NCI-H187 (cell line): ENCODE measurements around the gene GRAMD1A.
"Not testable (repeated sequence)": the region's sequence is repeated elsewhere in the genome, so short reads cannot be mapped to it uniquely, and the experiment has no call there.

Source experiments
- DNase-seq, 2 experiments: peaks; one replicate each; lab custom pipeline; 2025; lab: John Stamatoyannopoulos, UW

The GRAMD1A gene

DNA sequence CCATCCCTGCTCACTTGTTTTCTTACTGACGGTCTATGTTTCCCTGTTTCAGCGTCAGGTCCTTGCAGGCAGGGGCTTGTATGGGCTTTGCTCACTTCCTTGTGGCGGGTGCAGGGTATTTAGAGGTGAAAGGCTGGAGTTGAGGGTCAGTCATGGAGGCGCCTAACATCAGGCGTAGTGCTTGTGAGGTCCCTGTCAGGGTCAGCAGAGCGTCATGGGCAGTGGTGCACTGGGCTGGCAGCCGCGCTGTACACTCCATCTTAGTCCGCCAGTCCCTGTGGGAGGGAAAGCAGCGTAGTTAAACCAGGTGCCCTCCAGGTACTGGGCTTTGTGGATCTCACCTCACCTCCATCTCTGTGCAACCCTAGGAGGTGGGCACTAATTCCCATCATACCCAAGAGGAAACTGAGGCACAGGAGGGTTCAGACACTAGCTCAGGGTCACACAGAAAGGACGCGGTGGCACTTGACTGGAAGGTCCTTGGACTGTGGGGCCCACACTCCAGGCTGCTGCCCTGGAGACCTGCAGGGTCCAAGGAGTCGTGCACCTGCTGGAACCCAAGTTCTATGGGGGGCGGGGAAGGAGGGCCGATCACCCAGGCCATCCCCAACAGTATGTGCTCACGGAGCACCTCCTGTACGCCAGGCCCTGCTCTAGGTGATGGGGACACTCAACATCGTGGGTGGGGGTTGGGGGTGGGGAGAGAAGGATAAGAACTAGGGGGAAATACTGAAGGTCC, 4.6 kb downstream of the GRAMD1A start:
- no peak for DNase-seq

DNA sequence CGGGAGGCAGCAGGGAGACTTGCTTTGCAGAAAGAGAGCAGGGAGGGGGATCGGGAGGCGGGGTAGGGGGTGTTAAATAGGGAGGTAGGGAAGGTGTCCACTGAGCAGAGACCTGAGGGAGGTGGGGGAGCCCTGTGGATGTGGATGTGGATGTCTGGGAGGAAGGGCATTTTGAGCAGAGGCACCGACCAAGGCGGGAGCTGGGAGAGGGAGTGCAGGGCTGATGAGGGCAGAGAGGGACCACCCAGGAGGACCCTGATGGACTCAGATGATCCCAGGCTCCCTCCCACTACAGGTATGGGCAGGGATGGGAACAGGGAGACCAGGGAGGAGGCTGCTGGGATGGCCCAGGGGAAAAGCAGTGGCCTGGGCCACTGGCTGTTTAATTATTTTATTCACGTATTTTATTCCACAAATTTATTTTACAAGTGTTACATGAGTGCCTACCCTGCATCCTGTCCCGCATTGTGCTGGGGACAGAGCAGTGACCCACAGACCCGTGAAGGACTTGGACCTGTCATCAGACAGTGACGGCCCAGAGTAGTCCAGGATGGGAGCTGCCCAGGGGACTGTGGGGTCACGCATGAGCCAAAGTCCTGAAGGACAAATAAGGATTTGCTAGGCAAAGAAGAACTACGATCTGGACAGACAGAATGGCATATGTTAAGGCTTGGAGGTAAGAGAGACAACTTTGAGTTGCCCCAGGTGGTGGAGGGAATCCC, 5.3 kb downstream of the GRAMD1A start:
- DNase-seq, result no peak

DNA sequence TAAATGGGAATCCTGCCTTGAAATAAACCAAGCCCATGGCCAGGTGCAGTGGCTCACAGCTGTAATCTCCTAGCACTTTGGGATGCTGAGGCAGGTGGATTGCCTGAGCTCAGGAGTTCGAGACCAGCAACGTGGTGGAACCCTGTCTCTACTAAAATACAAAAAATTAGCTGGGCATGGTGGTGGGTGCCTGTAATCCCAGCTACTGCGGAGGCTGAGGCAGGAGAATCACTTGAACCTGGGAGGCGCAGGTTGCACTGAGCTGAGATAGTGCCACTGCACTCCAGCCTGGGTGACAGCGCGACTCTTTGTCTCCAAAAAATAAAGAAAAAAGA, 5.9 kb downstream of the GRAMD1A start:
- DNase-seq, result not testable (repeated sequence)

DNA sequence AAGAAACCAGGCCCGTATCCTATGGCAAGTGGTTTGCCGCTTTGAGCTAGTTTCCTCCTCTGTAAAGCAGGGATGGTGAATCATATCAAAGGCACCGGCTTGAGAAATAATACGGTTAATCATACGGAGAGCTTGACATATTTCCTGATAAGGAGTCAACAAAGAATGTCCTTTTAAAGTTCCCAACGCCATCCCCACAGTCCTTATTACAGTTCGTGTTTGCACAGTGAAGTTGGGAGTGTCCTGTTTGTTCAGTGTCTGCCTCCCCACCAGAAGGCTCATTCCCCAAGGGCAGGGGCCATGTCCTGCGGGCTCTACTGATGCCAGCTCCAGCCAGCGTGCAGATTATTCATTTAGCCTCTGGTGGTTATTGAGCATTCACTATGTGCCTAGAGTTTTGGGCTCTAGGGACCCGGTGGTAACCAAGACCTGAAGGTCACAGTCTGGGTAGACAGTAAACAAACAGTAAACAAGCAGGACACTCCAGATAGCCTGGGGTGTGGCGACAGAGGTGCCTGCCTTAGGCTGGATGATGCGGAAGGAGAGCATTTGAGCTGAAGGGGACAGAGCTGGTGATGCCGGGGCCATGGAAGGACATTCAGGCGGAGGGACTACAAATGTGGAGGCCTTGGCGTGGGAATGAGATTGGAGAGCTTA, 6.3 kb downstream of the GRAMD1A start:
- no peak for DNase-seq

DNA sequence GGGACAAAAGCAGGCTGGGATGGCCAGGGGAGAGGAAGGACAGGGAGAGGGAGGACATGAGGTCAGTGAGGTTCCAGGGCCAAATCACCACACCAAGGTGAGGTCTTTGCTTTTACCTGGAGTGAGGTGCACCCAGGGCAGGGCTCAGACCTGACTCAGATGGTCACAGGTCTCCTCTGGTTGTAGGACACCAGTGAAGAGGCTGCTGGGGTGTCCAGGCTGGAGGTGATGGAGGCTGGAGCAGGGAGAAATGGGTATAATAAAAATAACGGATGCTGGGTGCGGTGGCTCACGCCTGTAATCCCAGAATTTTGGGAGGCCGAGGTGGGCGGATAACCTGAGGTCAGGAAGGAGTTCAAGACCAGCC, 6.9 kb downstream of the GRAMD1A start:
- no peak for DNase-seq

DNA sequence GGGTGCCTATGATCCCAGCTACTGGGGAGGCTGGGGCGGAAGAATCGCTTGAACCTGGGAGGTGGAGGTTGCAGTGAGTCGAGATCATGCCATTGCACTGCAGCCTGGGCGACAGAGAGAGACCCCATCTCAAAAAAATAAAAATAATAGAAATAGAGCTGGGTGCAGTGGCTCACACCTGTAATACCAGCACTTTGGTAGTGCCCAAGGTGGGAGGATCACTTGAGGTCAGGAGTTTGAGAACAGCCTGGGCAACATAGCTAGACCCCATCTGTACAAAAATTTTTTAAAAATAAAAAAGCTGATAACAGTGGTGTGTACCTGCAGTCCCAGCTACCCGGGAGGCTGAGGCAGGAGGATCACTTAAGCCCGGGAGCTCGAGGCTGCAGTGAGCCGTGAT, 7.3 kb downstream of the GRAMD1A start:
- not testable (repeated sequence) for DNase-seq

DNA sequence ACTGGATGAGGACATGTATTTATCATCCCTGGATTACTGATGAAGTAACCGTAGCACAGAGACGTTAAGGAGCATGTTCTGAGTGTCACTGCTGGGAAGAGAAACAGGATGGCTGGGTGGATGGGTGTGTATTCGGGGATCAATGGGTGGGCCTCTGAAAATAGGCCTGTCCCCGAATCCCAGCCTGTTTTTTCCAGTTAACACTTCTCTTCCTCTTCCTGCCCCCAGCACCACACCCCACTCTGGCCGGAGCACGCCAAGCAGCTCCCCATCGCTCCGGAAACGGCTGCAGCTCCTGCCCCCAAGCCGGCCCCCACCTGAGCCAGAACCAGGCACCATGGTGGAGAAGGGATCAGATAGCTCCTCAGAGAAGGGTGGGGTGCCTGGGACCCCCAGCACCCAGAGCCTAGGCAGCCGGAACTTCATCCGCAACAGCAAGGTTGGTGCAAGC, 8.8 kb downstream of the GRAMD1A start:
- no peak for DNase-seq

DNA sequence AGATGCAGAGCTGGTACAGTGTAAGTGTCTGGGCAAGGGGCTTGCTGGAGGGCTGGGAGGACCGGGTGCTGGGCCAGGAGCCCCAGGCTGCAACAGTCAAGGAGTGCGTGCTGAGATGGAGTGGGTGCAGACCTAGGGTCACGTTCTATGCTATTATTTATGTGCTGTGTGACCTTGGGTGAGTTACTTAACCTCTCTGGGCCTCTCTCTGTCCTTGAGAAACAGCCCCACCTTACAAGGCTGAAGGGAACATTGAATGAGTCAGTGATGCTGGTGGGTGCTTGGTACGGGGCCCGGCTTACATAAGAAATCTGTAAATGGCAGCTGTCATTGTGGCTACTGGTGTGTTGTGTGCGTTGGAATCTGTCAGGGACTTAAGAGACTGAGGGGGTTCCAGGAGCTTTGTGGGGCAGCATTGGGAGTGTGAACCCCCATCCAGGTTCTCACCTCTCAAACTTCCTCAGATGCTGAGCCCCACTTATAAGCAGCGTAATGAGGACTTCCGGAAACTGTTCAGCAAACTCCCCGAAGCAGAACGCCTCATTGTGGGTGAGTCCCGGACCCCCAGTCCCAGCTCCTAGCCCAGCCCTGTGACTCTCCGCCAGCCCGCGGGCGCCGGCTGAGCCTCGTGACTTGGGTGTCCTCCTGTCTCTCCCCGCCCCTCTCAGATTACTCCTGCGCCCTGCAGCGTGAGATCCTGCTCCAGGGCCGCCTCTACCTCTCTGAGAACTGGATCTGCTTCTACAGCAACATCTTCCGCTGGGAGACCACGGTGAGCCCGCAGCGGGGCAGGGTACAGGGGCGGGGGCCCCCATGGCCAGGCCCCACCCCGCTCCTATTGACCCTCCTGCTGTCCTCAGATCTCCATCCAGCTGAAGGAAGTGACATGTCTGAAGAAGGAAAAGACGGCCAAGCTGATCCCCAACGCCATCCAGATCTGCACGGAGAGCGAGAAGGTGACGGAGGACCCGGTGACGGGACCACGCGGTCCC, 9.6 kb downstream of the GRAMD1A start:
- DNase-seq, result no peak

DNA sequence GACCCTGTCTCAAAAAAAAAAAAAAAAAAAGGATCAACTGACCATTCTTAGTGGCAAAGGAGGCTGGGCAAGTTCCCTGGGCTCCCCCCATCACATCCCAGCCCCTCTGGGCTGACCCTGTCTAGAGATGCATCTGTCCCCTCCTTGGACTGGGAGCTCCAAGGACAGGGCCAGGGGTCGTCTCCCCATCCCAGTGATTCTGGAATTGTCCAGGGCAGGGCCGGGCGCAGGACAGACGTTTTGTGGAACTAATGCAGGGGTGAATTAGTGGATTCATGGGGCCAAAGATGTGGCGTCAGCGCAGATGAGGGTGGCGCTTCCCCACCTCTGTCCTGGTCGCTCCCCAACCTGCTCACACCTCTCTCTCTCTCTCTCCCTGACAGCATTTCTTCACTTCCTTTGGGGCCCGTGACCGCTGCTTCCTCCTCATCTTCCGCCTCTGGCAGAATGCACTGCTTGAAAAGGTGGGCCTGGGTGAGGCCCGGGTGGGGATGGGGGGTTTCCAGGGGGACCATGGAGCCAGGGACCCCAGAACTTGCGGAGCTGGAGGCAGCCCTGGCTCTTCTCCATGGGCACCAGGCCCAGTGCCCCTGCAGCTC, 11.1 kb downstream of the GRAMD1A start:
- DNase-seq, result no peak

DNA sequence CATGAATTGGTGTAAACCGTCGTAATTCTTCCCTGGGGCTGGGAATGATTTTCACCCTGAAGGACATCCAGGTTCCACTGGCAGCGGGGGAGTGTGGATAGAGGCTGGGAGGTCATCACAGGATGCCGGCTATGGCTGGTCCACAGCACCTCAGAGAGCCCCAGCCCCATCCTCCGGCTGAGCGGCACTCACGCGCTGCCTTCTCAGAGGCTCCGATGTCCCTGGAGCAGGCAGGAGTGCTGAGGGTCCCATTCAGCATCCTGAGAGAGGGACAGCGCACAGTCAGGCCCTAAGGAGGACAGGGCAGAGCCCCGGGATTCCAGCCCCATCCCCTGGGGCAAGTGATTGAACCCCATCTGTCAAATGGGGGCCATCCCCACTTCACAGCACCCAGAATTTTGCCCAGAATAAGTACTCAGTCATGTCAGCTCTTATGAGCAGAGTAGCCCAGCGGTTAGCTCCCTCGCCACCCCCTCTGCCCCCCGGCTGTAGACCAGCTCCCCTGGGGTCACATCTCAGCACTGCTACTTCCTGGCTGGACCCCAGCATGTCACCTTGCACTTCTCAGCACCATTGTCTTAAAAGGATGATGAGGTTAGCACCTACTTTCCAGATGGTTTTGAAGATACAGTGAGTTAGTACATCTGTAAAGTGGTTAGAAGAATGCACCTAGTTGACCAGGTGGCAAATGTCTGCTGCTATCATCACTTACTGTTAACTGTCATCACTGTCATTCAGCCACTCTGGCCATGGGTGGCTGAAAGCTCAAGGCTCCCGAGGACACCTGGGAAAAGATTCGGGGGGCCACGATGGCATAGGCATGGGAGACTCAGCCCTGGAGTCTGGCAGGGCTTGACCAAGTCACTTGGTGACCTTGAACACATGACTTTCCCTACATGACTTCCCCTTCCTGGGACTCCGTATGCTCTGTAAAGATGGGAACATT, 11.9 kb downstream of the GRAMD1A start:
- no peak for DNase-seq

DNA sequence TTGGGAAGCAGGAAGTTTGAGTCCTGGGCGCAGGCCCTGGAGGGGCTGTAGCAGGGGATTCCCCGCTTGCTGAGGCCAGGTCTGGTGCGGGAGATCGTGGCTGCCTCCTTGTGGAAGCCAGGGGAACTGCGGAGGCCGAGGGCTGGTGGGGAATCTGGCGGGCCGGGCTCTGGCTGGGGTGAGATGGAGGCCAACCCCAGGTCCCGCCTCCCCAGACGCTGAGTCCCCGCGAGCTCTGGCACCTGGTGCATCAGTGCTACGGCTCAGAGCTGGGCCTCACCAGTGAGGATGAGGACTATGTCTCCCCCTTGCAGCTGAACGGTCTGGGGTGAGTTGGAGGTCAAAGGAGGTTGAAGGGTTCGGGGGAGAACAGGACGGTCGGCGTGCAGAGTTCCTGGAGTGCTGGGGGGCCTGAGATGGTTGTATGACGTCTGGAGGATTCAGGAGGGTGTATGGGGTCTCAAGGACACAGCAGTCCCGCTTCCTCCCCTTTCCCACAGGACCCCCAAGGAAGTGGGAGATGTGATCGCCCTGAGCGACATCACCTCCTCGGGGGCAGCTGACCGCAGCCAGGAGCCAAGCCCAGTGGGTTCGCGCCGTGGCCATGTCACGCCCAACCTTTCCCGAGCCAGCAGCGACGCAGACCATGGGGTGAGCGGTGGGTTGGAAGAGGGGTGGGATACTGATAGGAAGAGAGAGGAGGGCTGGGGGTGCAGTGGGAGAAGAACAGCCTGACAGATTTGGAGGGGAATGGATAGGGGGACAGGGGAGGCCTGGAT, 13.1 kb downstream of the GRAMD1A start:
- DNase-seq, result no peak

DNA sequence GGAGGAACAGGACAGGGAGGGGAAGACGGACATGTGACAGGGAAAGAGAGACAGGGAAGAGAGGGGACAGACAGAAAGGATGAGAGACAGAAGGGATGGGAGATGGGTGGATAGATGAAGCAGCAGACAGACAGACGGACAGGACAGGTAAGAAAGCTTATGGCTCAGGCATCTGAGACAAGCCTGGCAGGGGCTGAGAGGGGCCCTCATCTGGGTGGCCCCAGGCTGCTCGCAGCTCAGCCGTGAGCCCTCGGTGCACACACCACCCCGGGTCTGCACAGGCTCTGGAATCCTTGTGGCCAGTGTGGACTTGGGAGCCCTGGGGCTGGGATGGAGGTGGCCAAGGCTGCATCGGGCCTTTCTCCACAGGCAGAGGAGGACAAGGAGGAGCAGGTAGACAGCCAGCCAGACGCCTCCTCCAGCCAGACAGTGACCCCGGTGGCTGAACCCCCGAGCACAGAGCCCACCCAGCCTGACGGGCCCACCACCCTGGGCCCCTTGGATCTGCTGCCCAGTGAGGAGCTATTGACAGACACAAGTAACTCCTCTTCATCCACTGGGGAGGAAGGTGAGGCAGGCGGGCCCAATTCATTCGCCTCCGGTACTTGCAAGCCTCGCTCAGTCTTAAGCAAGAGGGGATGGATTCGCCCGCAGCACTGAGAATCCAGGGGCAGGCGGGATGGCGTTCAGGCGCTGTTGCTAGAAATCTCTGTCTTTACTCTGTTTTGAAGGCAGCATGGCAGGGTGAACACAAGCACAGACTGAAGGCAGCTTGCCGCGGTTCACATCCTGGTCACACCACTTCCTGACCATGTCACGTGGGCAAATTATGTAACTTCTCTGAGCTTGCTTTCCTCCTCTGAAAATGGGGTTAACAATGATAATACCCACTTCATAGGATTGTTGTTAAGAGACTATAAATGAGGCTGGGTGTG, 14.0 kb downstream of the GRAMD1A start:
- DNase-seq, result no peak

DNA sequence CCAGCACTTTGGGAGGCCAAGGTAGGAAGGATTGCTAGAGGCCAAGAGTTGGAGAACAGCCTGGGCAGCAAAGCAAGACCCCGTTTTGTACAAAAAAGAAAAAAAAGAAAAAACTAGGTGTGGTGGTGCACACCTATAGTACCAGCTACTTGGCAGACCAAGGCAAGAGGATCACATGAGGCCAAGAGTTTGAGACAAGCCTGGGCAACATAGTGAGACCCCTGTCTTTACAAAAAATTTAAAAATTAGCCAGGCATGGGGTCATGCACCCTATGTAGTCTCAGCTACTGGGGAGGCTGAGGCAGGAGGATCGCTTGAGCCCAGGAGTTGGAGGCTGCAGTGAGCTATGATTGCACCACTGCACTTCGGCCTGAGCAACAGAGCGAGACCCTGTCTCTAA, 14.7 kb downstream of the GRAMD1A start:
- DNase-seq, result not testable (repeated sequence)

DNA sequence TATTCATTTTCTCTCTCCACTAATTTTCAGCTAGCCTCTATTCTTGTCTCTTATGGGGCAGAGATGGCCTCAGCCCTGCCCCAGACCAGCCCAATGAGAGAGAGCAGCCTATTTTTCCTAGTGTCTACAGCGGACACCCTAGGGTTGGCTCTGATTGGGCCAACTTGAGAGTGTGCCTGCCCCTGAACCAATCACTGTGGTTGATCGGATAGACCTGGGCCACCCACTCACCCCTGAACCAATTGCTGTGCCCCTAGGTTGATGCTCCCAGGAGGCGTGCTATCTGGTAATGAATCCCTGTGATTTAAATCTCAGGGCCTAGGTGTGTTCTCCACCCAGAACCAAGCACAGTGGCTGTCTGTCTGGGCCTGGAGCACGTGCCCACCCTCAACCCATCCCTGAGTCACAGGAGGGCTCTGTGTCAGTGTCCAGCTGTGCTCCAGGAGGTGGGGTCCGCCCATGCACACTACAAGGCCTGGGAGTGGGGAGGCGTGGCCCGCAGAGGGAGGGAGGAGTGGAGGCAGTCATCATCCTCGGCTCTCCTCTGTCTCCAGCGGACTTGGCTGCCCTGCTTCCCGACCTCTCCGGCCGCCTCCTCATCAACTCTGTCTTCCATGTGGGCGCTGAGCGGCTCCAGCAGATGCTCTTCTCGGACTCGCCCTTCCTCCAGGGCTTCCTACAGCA, 15.3 kb downstream of the GRAMD1A start:
- DNase-seq, result no peak

DNA sequence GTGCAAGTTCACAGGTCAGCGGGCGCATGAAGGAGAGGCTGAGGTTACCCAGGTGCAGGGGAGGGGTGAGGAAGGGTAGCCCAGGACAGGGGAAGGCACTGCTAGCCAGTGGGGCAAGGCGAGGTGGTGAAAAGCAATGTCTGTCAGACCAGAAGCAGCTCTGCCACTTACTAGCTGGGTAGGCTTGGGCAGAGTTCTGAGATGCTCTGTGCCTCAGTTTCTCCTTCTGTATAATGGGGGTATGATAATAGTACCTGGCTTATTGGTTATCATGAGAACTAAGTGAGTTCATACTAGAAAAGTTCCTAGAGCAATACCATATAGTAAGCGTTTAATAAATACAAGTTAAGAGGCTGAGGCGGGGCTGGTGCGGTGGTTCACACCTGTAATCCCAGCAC, 15.8 kb downstream of the GRAMD1A start:
- DNase-seq, result no peak

DNA sequence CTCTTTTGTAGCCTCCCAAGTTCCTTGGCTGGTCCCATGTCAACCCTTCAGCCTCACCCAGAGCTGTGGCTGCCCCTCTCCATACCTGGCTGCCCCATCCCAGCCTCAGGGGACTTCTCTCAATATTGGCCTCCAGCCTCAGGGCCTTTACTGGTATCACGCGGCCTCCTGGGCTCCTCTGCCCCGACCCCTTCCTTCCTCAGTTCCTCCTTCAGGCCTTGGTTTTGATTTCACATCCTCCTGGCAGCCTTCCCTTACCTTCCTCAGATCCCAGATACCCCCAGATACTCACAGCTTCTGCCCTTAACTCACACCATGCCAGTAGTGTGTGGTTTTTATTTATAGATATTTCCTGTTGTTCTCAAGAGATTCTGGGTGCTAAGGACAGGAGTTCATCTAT, 17.4 kb downstream of the GRAMD1A start:
- no peak for DNase-seq

DNA sequence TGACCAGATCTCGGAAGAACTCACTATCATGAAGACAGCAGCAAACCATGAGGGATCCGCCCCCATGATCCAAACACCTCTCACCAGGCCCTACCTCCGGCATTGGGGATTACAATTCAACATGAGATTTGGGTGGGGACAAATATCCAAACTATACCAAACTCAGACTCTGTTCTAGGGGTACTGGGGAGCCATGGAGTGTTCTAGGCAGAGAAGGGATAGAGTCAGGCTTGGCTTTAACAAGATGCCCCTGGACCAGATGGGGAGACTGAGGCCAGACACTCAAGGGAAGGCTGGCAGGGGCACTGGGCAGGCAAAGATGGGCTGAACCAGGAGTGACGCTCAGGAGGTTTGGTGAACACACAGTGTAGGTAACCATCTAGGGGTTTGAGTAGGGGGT, 18.3 kb downstream of the GRAMD1A start:
- DNase-seq, result no peak

DNA sequence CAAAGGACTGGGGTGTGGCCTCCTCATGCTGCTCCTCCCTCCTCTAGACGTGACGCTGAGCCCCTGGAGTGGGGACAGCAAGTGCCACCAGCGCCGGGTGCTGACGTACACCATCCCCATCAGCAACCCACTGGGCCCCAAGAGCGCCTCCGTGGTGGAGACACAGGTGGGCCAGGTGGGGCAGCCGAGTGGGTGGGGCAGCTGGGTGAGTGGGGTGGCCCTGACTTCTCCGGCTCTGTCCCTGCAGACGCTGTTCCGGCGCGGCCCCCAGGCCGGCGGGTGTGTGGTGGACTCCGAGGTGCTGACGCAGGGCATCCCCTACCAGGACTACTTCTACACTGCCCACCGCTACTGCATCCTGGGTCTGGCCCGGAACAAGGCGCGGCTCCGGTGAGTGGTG, 19.0 kb downstream of the GRAMD1A start:
- no peak for DNase-seq
